SK-N-SH (cell line): Measurements from ENCODE around the gene GFRA3.
A peak's percentile ranks its signal among the peaks of the same experiment; 100 is the strongest.

ENCODE experiments used
- CTCF ChIP-seq: fragments of 200-600 bp; sonication (generic); IDR thresholded peaks from 2 replicates; pipeline ENCODE4 v1.6.1; 2017; ENCODE audit warnings: antibody characterized with exemption, mild to moderate bottlenecking, moderate library complexity
- EP300 ChIP-seq, 2 experiments: IDR thresholded peaks; 2 replicates each; pipeline versions ENCODE4 v1.4.0 to v1.6.1; 2012; ENCODE audit warnings: borderline replicate concordance in 1 of 2, low read depth in 1 of 2, low read length in 1 of 2
- GABPA ChIP-seq: IDR thresholded peaks from 2 replicates; pipeline ENCODE4 v1.4.0; 2012; ENCODE audit warnings: low read depth, mild to moderate bottlenecking
- GATA2 ChIP-seq: sonication (generic); formaldehyde crosslinking; IDR thresholded peaks from 2 replicates; pipeline ENCODE4 v1.5.0; 2020; ENCODE audit warnings: mild to moderate bottlenecking, missing genetic modification reagents
- JUND ChIP-seq: IDR thresholded peaks from 2 replicates; pipeline ENCODE4 v1.4.0; 2012
- MAX ChIP-seq: IDR thresholded peaks from 2 replicates; pipeline ENCODE4 v1.4.0; 2012; ENCODE audit warnings: low read depth
- POLR2AphosphoS5 ChIP-seq: IDR thresholded peaks from 2 replicates; pipeline ENCODE4 v1.6.1; 2012; ENCODE audit warnings: low read depth, low read length
- RAD21 ChIP-seq: IDR thresholded peaks from 2 replicates; pipeline ENCODE4 v1.6.1; 2012; ENCODE audit warnings: mild to moderate bottlenecking, low read length
- RCOR1 ChIP-seq: fragments of 150-350 bp; IDR thresholded peaks from 2 replicates; pipeline ENCODE4 v1.6.1; 2017; ENCODE audit warnings: antibody characterized with exemption, low read length
- REST ChIP-seq: IDR thresholded peaks from 2 replicates; pipeline ENCODE4 v1.6.1; 2012; ENCODE audit warnings: mild to moderate bottlenecking, low read depth, low read length, moderate library complexity
- SIN3A ChIP-seq: IDR thresholded peaks from 2 replicates; pipeline ENCODE4 v1.6.1; 2012; ENCODE audit warnings: low read depth, mild to moderate bottlenecking, low read length, moderate library complexity, borderline replicate concordance
- YY1 ChIP-seq: IDR thresholded peaks from 2 replicates; pipeline ENCODE4 v1.4.0; 2012; ENCODE audit warnings: low read depth, mild to moderate bottlenecking

GRCh38 chr5:138230261-138230660 lies 44.2 kb downstream of the GFRA3 start:
- no peak for TF ChIP-seq CTCF
- TF ChIP-seq MAX = no peak
- TF ChIP-seq GABPA = no peak
- no peak for TF ChIP-seq POLR2AphosphoS5
- peak; percentile 85 for TF ChIP-seq RCOR1
- no peak; the same call in 1 of the 2 replicates for TF ChIP-seq RAD21
- no peak for TF ChIP-seq SIN3A
- no peak for TF ChIP-seq YY1
- TF ChIP-seq GATA2 (CRISPR knock-in tag) = peak; percentile 76
- TF ChIP-seq JUND = no peak
- no peak for TF ChIP-seq REST
- TF ChIP-seq EP300 (IDR thresholded peaks at IDR 0.05; ENCODE audit: borderline replicate concordance in 1 of 2, low read depth in 1 of 2, low read length in 1 of 2) = peak in 1 of 2 experiments; percentile 73; a peak in 2 of 4 replicates
